ENCODE measurements around the gene ORAI1.
"Not testable (repeated sequence)": the region's sequence is repeated elsewhere in the genome, so short reads cannot be mapped to it uniquely, and the experiment has no call there.

Gene ORAI1

GRCh38 chr12:121657305-121658008 is 31.1 kb downstream of the ORAI1 start:
- no peaks in the 10 kb centered on the region for H3K27me3 ChIP-seq (ENCODE audit: insufficient read depth, low read depth, severe bottlenecking)
- DNase-seq = peak; percentile 72
- no peak for TF ChIP-seq CTCF (IDR thresholded peaks at IDR 0.05; ENCODE audit: low read depth, low read length)
- H3K9me3 ChIP-seq (ENCODE audit: severe bottlenecking) = no peaks in the 10 kb centered on the region
- no peaks in the 10 kb centered on the region for H3K36me3 ChIP-seq
- H3K27ac ChIP-seq = peak overlapping the region; percentile 67
- no peak overlapping the region for H3K4me3 ChIP-seq (ENCODE audit: low read depth, low read length)

- not testable (repeated sequence) for H3K36me3 ChIP-seq; H3K9me3 ChIP-seq (ENCODE audit: severe bottlenecking); H3K27me3 ChIP-seq (ENCODE audit: insufficient read depth, low read depth, severe bottlenecking); H3K4me3 ChIP-seq (ENCODE audit: low read depth, low read length); H3K27ac ChIP-seq; DNase-seq
Observed at GRCh38 chr12:121661353-121662105, 35.2 kb downstream of the ORAI1 start.

- no peak overlapping the region for H3K27ac ChIP-seq
- H3K4me3 ChIP-seq (ENCODE audit: low read depth, low read length) = no peak overlapping the region
- no peaks in the 10 kb centered on the region for H3K27me3 ChIP-seq (ENCODE audit: insufficient read depth, low read depth, severe bottlenecking)
- no peaks in the 10 kb centered on the region for H3K36me3 ChIP-seq
- TF ChIP-seq CTCF (IDR thresholded peaks at IDR 0.05; ENCODE audit: low read depth, low read length) = no peak
- no peak for DNase-seq
- H3K9me3 ChIP-seq (ENCODE audit: severe bottlenecking) = no peaks in the 10 kb centered on the region
Observed at GRCh38 chr12:121663610-121663929, 37.2 kb downstream of the ORAI1 start.

- not testable (repeated sequence) for H3K27ac ChIP-seq; DNase-seq; H3K4me3 ChIP-seq (ENCODE audit: low read depth, low read length); H3K27me3 ChIP-seq (ENCODE audit: insufficient read depth, low read depth, severe bottlenecking); H3K9me3 ChIP-seq (ENCODE audit: severe bottlenecking); H3K36me3 ChIP-seq
Observed at GRCh38 chr12:121666829-121667228, 40.5 kb downstream of the ORAI1 start.

GRCh38 chr12:121668750-121669520 is 42.6 kb downstream of the ORAI1 start:
- DNase-seq = peak; percentile 77
- Histone ChIP-seq H3K9me3 (ENCODE audit: severe bottlenecking) (no peaks in the 10 kb centered on the region), H3K36me3 (no peaks in the 10 kb centered on the region), H3K27me3 (ENCODE audit: insufficient read depth, low read depth, severe bottlenecking) (no peaks in the 10 kb centered on the region), H3K4me3 (ENCODE audit: low read depth, low read length) (no peak overlapping the region), H3K27ac (no peak overlapping the region)
- TF ChIP-seq CTCF (IDR thresholded peaks at IDR 0.05; ENCODE audit: low read depth, low read length) = peak; percentile 64

GRCh38 chr12:121669521-121669900 is 43.2 kb downstream of the ORAI1 start, which contains the start of gene MORN3:
TSS of gene MORN3 (minus strand) at chr12:121669654. CDS start at chr12:121669483, 171 bp downstream.
- TF ChIP-seq CTCF (IDR thresholded peaks at IDR 0.05; ENCODE audit: low read depth, low read length) = no peak
- no peak for DNase-seq
- Histone ChIP-seq H3K36me3 (no peaks in the 10 kb centered on the region), H3K9me3 (ENCODE audit: severe bottlenecking) (no peaks in the 10 kb centered on the region), H3K27ac (no peak within 1 kb of the TSS), H3K4me3 (ENCODE audit: low read depth, low read length) (no peak within 1 kb of the TSS), H3K27me3 (ENCODE audit: insufficient read depth, low read depth, severe bottlenecking) (no peaks in the 10 kb centered on the region)

Measured in WERI-Rb-1 (cell line).